ENCODE measurements around the gene GMCL2. TPM values are rescaled to one million over a fixed set of nuclear protein-coding genes. Genes with fewer than 3 reads are reported as not detected.

GMCL2 gene
- total and polyA plus RNA-seq, 2 experiments from 2014 or later = 0.07 TPM; not detected in 1

DNA sequence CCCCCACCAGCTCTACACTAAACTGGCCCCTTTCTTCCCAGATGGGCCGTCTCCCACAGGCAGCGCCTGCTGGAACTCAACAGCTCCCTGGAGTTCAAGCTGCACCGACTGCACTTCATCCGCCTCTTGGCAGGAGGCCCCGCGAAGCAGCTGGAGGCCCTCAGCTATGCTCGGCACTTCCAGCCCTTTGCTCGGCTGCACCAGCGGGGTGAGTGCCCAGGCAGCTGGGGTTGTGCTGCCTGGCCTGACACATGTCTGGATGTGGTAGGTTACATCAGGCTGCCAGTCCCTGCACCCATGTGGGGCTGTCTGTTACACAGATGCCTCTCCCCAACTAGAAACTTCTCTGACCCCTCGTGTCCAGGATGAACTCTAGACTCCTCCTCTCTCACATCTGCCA lies 43.3 kb downstream of the GMCL2 start (continued):
- TF ChIP-seq, protein P1, sequence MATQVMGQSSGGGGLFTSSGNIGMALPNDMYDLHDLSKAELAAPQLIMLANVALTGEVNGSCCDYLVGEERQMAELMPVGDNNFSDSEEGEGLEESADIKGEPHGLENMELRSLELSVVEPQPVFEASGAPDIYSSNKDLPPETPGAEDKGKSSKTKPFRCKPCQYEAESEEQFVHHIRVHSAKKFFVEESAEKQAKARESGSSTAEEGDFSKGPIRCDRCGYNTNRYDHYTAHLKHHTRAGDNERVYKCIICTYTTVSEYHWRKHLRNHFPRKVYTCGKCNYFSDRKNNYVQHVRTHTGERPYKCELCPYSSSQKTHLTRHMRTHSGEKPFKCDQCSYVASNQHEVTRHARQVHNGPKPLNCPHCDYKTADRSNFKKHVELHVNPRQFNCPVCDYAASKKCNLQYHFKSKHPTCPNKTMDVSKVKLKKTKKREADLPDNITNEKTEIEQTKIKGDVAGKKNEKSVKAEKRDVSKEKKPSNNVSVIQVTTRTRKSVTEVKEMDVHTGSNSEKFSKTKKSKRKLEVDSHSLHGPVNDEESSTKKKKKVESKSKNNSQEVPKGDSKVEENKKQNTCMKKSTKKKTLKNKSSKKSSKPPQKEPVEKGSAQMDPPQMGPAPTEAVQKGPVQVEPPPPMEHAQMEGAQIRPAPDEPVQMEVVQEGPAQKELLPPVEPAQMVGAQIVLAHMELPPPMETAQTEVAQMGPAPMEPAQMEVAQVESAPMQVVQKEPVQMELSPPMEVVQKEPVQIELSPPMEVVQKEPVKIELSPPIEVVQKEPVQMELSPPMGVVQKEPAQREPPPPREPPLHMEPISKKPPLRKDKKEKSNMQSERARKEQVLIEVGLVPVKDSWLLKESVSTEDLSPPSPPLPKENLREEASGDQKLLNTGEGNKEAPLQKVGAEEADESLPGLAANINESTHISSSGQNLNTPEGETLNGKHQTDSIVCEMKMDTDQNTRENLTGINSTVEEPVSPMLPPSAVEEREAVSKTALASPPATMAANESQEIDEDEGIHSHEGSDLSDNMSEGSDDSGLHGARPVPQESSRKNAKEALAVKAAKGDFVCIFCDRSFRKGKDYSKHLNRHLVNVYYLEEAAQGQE (IDR thresholded peaks at IDR 0.05; ENCODE audit: unreplicated experiment) = no peak
- TF ChIP-seq, protein P2, sequence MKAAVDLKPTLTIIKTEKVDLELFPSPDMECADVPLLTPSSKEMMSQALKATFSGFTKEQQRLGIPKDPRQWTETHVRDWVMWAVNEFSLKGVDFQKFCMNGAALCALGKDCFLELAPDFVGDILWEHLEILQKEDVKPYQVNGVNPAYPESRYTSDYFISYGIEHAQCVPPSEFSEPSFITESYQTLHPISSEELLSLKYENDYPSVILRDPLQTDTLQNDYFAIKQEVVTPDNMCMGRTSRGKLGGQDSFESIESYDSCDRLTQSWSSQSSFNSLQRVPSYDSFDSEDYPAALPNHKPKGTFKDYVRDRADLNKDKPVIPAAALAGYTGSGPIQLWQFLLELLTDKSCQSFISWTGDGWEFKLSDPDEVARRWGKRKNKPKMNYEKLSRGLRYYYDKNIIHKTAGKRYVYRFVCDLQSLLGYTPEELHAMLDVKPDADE (IDR thresholded peaks at IDR 0.05) = no peak
- no peak for TF ChIP-seq ZNF114 (CRISPR knock-in tag; IDR thresholded peaks at IDR 0.05)
- TF ChIP-seq, protein P3, sequence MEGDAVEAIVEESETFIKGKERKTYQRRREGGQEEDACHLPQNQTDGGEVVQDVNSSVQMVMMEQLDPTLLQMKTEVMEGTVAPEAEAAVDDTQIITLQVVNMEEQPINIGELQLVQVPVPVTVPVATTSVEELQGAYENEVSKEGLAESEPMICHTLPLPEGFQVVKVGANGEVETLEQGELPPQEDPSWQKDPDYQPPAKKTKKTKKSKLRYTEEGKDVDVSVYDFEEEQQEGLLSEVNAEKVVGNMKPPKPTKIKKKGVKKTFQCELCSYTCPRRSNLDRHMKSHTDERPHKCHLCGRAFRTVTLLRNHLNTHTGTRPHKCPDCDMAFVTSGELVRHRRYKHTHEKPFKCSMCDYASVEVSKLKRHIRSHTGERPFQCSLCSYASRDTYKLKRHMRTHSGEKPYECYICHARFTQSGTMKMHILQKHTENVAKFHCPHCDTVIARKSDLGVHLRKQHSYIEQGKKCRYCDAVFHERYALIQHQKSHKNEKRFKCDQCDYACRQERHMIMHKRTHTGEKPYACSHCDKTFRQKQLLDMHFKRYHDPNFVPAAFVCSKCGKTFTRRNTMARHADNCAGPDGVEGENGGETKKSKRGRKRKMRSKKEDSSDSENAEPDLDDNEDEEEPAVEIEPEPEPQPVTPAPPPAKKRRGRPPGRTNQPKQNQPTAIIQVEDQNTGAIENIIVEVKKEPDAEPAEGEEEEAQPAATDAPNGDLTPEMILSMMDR (conservative IDR thresholded peaks at IDR 0.05; ENCODE audit: low read depth in 2 of 2) = no peak

DNA sequence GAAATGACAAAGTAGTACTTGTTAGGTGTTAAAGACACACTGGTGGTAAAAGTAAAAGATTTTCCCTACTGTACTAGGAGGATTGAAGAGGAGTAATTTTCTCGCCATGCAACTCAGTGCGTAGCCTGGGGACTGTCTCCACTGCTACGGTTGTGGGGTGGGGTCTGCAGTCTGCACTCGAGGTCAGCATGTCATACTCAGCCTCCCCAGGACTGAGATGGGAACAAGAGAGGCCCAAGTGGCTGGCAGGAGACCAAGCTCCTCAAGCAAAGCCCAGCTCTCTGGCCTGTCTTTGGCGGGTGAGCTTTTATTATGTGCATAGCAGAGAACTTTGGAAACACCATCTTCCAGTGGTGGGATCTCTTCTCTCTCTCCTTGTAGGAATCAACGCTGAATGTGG lies 43.9 kb downstream of the GMCL2 start:
- Mint-ChIP-seq H3K36me3 (ENCODE audit: low read depth) (peaks cover 93% of the 10 kb centered on the region), H3K9me3 (no peaks in the 10 kb centered on the region), H3K27me3 (ENCODE audit: insufficient read depth, low read depth, poor library complexity) (peaks cover 14% of the 10 kb centered on the region), H3K4me1 (peaks cover 4% of the 10 kb centered on the region), H3K4me3 (no peak overlapping the region), H3K27ac (peak overlapping the region; percentile 44; the same call in 1 of the 2 replicates)
- ATAC-seq (no peak), DNase-seq (ENCODE audit: low spot score) (no peak)
- no peak overlapping the region for H3K4me2 ChIP-seq
- no peaks in the 10 kb centered on the region for H3K4me1 ChIP-seq (ENCODE audit: insufficient read depth)
- no peaks in the 10 kb centered on the region for H3K27me3 ChIP-seq (ENCODE audit: insufficient read depth)
- H3K9me2 ChIP-seq (ENCODE audit: insufficient read depth) = no peaks in the 10 kb centered on the region
- H3K27ac ChIP-seq (ENCODE audit: low read depth) = no peak overlapping the region
- no peak for TF ChIP-seq NANOG (IDR thresholded peaks at IDR 0.05; ENCODE audit: borderline replicate concordance)
- TF ChIP-seq, protein P4, sequence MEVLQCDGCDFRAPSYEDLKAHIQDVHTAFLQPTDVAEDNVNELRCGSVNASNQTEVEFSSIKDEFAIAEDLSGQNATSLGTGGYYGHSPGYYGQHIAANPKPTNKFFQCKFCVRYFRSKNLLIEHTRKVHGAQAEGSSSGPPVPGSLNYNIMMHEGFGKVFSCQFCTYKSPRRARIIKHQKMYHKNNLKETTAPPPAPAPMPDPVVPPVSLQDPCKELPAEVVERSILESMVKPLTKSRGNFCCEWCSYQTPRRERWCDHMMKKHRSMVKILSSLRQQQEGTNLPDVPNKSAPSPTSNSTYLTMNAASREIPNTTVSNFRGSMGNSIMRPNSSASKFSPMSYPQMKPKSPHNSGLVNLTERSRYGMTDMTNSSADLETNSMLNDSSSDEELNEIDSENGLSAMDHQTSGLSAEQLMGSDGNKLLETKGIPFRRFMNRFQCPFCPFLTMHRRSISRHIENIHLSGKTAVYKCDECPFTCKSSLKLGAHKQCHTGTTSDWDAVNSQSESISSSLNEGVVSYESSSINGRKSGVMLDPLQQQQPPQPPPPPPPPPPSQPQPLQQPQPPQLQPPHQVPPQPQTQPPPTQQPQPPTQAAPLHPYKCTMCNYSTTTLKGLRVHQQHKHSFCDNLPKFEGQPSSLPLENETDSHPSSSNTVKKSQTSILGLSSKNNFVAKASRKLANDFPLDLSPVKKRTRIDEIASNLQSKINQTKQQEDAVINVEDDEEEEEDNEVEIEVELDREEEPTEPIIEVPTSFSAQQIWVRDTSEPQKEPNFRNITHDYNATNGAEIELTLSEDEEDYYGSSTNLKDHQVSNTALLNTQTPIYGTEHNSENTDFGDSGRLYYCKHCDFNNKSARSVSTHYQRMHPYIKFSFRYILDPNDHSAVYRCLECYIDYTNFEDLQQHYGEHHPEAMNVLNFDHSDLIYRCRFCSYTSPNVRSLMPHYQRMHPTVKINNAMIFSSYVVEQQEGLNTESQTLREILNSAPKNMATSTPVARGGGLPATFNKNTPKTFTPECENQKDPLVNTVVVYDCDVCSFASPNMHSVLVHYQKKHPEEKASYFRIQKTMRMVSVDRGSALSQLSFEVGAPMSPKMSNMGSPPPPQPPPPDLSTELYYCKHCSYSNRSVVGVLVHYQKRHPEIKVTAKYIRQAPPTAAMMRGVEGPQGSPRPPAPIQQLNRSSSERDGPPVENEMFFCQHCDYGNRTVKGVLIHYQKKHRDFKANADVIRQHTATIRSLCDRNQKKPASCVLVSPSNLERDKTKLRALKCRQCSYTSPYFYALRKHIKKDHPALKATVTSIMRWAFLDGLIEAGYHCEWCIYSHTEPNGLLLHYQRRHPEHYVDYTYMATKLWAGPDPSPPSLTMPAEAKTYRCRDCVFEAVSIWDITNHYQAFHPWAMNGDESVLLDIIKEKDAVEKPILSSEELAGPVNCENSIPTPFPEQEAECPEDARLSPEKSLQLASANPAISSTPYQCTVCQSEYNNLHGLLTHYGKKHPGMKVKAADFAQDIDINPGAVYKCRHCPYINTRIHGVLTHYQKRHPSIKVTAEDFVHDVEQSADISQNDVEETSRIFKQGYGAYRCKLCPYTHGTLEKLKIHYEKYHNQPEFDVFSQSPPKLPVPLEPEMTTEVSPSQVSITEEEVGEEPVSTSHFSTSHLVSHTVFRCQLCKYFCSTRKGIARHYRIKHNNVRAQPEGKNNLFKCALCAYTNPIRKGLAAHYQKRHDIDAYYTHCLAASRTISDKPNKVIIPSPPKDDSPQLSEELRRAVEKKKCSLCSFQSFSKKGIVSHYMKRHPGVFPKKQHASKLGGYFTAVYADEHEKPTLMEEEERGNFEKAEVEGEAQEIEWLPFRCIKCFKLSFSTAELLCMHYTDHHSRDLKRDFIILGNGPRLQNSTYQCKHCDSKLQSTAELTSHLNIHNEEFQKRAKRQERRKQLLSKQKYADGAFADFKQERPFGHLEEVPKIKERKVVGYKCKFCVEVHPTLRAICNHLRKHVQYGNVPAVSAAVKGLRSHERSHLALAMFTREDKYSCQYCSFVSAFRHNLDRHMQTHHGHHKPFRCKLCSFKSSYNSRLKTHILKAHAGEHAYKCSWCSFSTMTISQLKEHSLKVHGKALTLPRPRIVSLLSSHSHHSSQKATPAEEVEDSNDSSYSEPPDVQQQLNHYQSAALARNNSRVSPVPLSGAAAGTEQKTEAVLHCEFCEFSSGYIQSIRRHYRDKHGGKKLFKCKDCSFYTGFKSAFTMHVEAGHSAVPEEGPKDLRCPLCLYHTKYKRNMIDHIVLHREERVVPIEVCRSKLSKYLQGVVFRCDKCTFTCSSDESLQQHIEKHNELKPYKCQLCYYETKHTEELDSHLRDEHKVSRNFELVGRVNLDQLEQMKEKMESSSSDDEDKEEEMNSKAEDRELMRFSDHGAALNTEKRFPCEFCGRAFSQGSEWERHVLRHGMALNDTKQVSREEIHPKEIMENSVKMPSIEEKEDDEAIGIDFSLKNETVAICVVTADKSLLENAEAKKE (CRISPR knock-in tag; IDR thresholded peaks at IDR 0.05) = no peak
- TF ChIP-seq, protein P3 (conservative IDR thresholded peaks at IDR 0.05; ENCODE audit: low read depth in 2 of 2) = no peak
- no peak for TF ChIP-seq CREB1 (CRISPR knock-in tag; IDR thresholded peaks at IDR 0.05; ENCODE audit: low read depth)
- TF ChIP-seq JUNB (IDR thresholded peaks at IDR 0.05; ENCODE audit: unreplicated experiment) = no peak
- TF ChIP-seq EZH2 (IDR thresholded peaks at IDR 0.05; ENCODE audit: low read depth, unreplicated experiment) = no peak
- no peak overlapping the region for H3K4me3 ChIP-seq
- peaks cover 38% of the 10 kb centered on the region for H3F3A ChIP-seq (replicated peaks; ENCODE audit: low read depth)
- H2AFZ ChIP-seq = no peak overlapping the region
- H4K20me1 ChIP-seq (replicated peaks; ENCODE audit: insufficient read depth) = peaks cover 8% of the 10 kb centered on the region
- H3K36me3 ChIP-seq (ENCODE audit: insufficient read depth) = peaks cover 71% of the 10 kb centered on the region
- H3K79me2 ChIP-seq (replicated peaks; ENCODE audit: insufficient read depth) = peaks cover 3% of the 10 kb centered on the region

Measured in GM23338 (cell line).